Pericardium fibroblast (primary cell): Measurements from ENCODE around the gene CATSPERZ. TPM values are rescaled to one million over a fixed set of nuclear protein-coding genes. Genes with fewer than 3 reads are reported as not detected.

Experiments
- total RNA-seq: library from RNA; depleted of rRNA; stranded (reverse); fragments of >200 nt; gene quantifications from 2 replicates; pipeline ENCODE4 v1.2.3, GENCODE V29; 2015

The CATSPERZ gene, protein sequence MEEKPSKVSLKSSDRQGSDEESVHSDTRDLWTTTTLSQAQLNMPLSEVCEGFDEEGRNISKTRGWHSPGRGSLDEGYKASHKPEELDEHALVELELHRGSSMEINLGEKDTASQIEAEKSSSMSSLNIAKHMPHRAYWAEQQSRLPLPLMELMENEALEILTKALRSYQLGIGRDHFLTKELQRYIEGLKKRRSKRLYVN
- total RNA-seq: not detected in 2 replicates

DNA sequence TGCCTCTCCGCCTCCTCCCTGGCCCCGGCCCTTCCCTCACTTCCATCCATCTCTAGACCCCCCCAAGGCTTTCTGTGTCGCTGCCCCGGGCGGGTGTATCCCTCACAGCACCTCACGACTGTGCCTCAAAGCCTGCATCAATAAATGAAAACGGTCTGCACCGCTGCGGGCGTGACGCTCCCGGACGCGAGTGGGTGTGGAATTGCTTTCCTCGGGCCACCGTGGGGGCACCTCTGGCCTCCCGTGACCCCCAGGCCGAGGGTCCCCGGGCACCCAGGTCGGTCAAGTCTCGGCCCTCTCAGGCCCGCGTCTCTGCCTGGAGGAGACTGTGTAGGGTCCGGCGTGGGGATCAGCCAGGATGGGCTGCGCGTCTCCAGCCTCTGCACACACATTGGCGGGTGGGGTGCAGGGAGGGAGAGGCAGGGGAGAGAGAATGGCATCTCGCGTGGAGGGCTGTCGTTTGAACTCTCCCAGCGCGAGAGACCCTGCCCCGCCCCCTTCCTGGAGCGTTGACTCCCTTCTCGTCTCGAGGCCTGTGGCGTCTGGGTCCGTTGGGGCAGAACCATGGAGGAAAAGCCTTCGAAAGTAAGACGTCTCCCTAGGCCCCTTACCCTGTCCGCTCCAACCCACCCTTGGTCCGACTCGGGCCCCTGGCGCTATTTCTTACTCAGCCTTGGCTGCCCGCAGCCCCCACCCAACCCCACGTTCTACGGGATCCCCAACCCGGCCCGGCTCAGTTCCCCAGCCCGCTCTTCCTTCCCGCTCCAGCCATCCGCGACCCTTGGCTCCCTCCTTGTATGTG, at the start of gene CATSPERZ:
Gene CATSPERZ, plus strand, starts transcription at position 512 of the 802 bp plus-strand sequence. Its CDS starts 53 bp downstream, at position 565.

GRCh38 chr11:64251016-64251752, 49.0 kb upstream of the CATSPERZ start, which contains the start of gene PLCB3:
TSS of gene PLCB3 (plus strand) at chr11:64251530. CDS start at chr11:64251650, 120 bp downstream.

DNA sequence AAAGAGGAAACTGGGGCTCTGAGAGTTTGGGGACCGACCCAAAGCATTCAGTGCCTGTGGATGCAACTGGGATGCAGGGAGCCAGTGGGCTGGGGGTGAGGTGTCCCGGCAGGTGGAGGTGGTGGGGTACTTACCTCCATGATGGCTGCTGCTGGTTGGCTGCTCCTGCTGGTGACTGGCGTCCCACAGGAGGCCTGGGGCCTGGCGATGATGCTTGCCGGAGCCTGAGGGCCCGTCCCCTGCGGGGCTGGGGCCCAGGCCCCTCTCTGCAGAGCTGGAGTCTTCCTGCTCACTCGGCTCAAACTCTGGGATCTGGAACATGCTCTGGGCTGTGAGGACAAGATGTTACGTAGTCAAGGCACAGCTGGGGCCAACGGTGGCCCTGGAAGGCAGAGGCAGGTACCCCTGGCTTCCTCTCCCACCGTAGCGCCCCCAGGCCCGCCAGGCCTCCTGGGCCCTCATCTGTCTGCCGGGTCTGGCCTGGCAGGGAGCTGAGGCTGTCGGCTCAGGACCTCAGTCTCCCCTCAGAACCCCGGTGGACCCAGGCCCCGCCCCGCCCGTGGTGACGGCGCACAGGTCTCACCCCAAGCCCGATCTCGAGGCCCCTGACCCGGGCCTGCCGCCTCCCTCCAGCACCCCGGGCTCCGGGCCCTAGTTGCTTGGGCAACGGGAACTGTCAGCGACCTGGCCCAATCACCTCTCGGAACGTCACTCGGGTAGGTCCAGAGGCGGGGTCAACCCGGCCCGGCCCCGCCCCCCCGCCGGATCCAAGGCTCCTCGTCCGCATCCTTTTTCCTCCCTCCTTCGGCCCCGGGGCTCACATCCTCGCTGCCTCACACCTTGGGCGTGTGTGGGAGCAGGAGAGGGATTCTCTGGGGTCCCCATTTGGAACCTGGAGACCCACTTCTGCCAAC, 15.9 kb upstream of the CATSPERZ start, which contains the start of gene BAD:
Gene BAD, minus strand, starts transcription at position 618 of the 914 bp plus-strand sequence. Its CDS starts 297 bp downstream, at position 321.

DNA sequence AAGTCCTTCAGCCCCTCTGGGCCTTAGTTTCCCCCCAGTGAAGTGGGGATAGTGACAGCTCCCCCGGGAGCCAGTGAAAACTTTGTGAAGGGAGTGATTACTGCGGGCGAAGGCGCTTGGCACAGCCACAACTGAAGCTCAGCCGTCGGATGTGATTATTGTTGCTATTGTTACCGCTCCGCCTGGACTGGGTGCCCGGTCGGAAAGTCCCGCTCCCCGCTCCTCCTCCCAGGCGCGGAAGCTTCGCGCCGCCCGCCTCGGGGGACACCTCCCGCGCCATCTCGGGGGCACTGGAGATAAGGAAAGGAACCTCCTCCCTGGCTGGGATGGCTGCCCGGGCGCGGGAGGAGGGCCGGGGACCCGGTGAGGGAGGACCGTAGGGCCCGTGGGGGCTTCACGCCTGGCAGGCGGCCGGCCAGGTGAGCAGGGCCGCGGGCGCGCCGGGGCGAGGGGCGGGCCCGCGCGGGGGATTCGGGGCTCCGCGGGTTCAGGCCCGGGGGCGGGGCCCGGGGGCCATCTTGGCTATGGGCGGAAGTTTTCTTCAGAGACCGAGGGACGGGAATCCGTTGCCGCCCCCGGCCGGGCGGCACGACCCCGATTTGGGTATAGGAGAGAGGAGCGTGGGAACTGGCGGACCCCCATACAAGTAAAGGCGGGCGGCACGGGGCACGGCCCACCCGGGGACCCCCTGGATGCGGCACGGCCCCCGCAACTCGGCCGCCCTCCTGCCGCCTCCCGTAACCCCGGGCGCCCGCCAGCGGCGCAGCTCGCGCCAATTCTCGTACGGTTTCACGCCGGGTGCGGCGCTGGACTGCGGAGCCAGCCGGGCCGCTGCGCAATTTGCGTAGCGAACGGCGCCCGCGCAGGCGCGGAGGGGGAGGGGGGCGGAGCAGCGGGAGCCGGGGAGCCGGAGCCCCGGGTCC, 14.9 kb upstream of the CATSPERZ start, which contains the start of gene GPR137:
Gene GPR137, plus strand, starts transcription at position 887 of the 923 bp plus-strand sequence. CDS start 677 bp downstream, outside the sequence.

GRCh38 chr11:64291262-64291751, 8.9 kb upstream of the CATSPERZ start, which contains the start of gene KCNK4:
TSS of gene KCNK4 (plus strand) at chr11:64291302. CDS start at chr11:64293019, 1,717 bp downstream.

DNA sequence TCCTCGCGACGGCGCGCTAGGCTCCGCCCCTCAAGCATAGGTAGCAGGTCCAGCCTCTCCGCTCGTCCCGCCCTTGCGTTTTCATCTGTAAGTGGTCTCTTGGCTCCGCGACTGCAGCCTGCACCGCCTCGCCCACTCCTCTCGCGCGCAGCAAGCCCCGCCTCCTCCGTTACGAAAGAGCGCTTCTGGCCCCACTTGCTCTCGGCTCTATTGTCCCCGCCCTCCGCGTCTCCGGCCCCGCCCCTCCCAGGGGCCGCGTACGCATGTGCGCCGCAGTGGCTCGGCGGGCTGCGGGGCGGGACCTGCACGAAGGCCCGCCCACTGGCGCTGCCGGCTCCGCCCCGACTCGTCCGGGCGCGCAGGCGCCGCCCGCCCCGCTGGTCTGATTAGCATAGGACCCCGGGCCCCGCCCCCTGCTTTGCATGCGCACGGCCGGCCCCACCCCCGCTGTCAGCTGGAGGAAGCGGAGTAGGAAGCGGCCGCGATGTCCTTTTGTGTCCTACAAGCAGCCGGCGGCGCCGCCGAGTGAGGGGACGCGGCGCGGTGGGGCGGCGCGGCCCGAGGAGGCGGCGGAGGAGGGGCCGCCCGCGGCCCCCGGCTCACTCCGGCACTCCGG, 5.0 kb downstream of the CATSPERZ start, which contains the start of gene ESRRA:
Gene ESRRA, plus strand, starts transcription at position 450 of the 616 bp plus-strand sequence. CDS start 1,656 bp downstream, outside the sequence.

GRCh38 chr11:64317325-64317960, 17.3 kb downstream of the CATSPERZ start, which contains the start of gene TRMT112:
TSS of gene TRMT112 (minus strand) at chr11:64317559. CDS start at chr11:64317526, 33 bp downstream.

GRCh38 chr11:64317961-64318765, 18.0 kb downstream of the CATSPERZ start, which contains the start of gene PRDX5:
TSS of gene PRDX5 (plus strand) at chr11:64318121. CDS start at chr11:64318216, 95 bp downstream.

DNA sequence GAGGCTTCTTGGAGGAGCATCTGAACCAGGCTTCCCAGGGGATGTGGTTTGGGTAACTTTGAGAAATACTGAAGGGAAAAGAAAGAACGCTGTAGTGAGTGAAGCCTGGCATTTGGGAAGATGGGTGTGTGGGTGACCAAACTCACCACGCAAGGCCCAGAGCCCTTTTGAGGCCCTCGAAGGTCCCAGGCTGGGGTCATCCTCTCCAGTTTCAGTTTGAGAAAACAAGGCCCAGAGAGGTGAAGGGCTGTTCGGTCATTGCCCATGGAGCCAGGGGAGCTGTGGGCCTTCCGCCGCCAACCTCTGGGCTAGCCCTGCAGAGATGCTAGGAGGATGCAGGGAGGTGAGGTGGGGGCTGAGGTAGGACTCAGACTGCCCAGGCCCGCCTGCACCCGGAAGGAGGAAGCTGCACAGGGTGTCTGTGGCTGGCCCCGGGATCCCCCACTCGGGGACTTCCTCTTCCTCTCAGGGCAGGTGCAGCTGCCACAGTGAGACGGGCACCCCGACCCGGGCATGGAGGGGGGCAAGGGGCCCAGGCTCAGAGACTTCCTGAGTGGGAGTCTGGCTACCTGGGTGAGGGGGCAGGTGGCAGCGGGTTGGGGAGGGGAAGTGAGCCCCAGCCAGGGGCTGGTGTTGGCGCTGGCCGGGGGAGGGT, 39.7 kb downstream of the CATSPERZ start, which contains the start of gene CCDC88B:
Gene CCDC88B, plus strand, starts transcription at position 451 of the 655 bp plus-strand sequence. Its CDS starts 63 bp downstream, at position 514.

Other genes with a start within 250 kb of the CATSPERZ start
- gene MACROD1, start 134.2 kb upstream of the CATSPERZ start, total RNA-seq: 24.4 and 39.9 TPM in 2 replicates
- 88.1 and 90.1 TPM in 2 replicates for gene STIP1, start 114.2 kb upstream of the CATSPERZ start, total RNA-seq
- 3.2 and 3.4 TPM in 2 replicates for gene FERMT3, start 93.6 kb upstream of the CATSPERZ start, total RNA-seq
- gene TRPT1, start 74.2 kb upstream of the CATSPERZ start, total RNA-seq: 53.7 and 59.2 TPM in 2 replicates
- 33.8 and 51.9 TPM in 2 replicates for gene NUDT22, start 74.1 kb upstream of the CATSPERZ start, total RNA-seq
- gene DNAJC4, start 69.8 kb upstream of the CATSPERZ start, total RNA-seq: 14.0 and 32.9 TPM in 2 replicates
- gene VEGFB, start 65.8 kb upstream of the CATSPERZ start, total RNA-seq: 70.5 and 97.3 TPM in 2 replicates
- 43.6 and 94.6 TPM in 2 replicates for gene FKBP2, start 59.3 kb upstream of the CATSPERZ start, total RNA-seq
- 184 and 217 TPM in 2 replicates for gene PPP1R14B, start 53.4 kb upstream of the CATSPERZ start, total RNA-seq
- gene PLCB3, start 48.8 kb upstream of the CATSPERZ start, total RNA-seq: 32.9 and 40.7 TPM in 2 replicates
- gene BAD, start 15.7 kb upstream of the CATSPERZ start, total RNA-seq: 133 and 152 TPM in 2 replicates
- 25.4 and 32.1 TPM in 2 replicates for gene GPR137, start 14.5 kb upstream of the CATSPERZ start, total RNA-seq
- 0.26 TPM in 1 of 2 replicates, not detected in the other for gene KCNK4, start 9.1 kb upstream of the CATSPERZ start, total RNA-seq
- gene ESRRA, start 5.2 kb downstream of the CATSPERZ start, total RNA-seq: 16.9 and 30.0 TPM in 2 replicates
- gene TRMT112, start 17.2 kb downstream of the CATSPERZ start, total RNA-seq: 200 and 206 TPM in 2 replicates
- 401 and 450 TPM in 2 replicates for gene PRDX5, start 17.8 kb downstream of the CATSPERZ start, total RNA-seq
- gene CCDC88B, start 39.8 kb downstream of the CATSPERZ start, total RNA-seq: 0.34 and 2.7 TPM in 2 replicates
- 34.6 and 55.2 TPM in 2 replicates for gene RPS6KA4, start 58.8 kb downstream of the CATSPERZ start, total RNA-seq